Measurements from ENCODE around the gene OMP.
A peak's percentile ranks its signal among the peaks of the same experiment; 100 is the strongest.

GRCh38 chr11:77140231-77140851 is 37.7 kb downstream of the OMP start:
- TF ChIP-seq STAT5B (CRISPR knock-in tag; IDR thresholded peaks at IDR 0.05) (no peak), KLF6 (CRISPR knock-in tag; IDR thresholded peaks at IDR 0.05) (no peak), TAF1 (CRISPR knock-in tag; IDR thresholded peaks at IDR 0.05) (no peak), MXI1 (IDR thresholded peaks at IDR 0.05; ENCODE audit: borderline replicate concordance, low read depth, low read length) (no peak), ZNF143 (CRISPR knock-in tag; IDR thresholded peaks at IDR 0.05) (no peak), HNF4A (CRISPR knock-in tag; IDR thresholded peaks at IDR 0.05) (no peak), ELF4 (CRISPR knock-in tag; IDR thresholded peaks at IDR 0.05; ENCODE audit: borderline replicate concordance) (no peak), SMARCC2 (IDR thresholded peaks at IDR 0.05) (no peak), PRPF4 (IDR thresholded peaks at IDR 0.05; ENCODE audit: low read depth, low read length, poor library complexity, severe bottlenecking) (no peak), SRSF1 (optimal IDR thresholded peaks at IDR 0.05; ENCODE audit: low read depth, low read length) (no peak), ZNF567 (CRISPR knock-in tag; IDR thresholded peaks at IDR 0.05; ENCODE audit: borderline replicate concordance) (no peak)
- TF ChIP-seq, protein P1, sequence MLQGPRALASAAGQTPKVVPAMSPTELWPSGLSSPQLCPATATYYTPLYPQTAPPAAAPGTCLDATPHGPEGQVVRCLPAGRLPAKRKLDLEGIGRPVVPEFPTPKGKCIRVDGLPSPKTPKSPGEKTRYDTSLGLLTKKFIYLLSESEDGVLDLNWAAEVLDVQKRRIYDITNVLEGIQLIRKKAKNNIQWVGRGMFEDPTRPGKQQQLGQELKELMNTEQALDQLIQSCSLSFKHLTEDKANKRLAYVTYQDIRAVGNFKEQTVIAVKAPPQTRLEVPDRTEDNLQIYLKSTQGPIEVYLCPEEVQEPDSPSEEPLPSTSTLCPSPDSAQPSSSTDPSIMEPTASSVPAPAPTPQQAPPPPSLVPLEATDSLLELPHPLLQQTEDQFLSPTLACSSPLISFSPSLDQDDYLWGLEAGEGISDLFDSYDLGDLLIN (CRISPR knock-in tag; IDR thresholded peaks at IDR 0.05; ENCODE audit: borderline replicate concordance): no peak
- TF ChIP-seq, protein P2, sequence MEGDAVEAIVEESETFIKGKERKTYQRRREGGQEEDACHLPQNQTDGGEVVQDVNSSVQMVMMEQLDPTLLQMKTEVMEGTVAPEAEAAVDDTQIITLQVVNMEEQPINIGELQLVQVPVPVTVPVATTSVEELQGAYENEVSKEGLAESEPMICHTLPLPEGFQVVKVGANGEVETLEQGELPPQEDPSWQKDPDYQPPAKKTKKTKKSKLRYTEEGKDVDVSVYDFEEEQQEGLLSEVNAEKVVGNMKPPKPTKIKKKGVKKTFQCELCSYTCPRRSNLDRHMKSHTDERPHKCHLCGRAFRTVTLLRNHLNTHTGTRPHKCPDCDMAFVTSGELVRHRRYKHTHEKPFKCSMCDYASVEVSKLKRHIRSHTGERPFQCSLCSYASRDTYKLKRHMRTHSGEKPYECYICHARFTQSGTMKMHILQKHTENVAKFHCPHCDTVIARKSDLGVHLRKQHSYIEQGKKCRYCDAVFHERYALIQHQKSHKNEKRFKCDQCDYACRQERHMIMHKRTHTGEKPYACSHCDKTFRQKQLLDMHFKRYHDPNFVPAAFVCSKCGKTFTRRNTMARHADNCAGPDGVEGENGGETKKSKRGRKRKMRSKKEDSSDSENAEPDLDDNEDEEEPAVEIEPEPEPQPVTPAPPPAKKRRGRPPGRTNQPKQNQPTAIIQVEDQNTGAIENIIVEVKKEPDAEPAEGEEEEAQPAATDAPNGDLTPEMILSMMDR (CRISPR knock-in tag; IDR thresholded peaks at IDR 0.05): no peak
- TF ChIP-seq, protein P3, sequence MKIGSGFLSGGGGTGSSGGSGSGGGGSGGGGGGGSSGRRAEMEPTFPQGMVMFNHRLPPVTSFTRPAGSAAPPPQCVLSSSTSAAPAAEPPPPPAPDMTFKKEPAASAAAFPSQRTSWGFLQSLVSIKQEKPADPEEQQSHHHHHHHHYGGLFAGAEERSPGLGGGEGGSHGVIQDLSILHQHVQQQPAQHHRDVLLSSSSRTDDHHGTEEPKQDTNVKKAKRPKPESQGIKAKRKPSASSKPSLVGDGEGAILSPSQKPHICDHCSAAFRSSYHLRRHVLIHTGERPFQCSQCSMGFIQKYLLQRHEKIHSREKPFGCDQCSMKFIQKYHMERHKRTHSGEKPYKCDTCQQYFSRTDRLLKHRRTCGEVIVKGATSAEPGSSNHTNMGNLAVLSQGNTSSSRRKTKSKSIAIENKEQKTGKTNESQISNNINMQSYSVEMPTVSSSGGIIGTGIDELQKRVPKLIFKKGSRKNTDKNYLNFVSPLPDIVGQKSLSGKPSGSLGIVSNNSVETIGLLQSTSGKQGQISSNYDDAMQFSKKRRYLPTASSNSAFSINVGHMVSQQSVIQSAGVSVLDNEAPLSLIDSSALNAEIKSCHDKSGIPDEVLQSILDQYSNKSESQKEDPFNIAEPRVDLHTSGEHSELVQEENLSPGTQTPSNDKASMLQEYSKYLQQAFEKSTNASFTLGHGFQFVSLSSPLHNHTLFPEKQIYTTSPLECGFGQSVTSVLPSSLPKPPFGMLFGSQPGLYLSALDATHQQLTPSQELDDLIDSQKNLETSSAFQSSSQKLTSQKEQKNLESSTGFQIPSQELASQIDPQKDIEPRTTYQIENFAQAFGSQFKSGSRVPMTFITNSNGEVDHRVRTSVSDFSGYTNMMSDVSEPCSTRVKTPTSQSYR (CRISPR knock-in tag; IDR thresholded peaks at IDR 0.05; ENCODE audit: borderline replicate concordance): peak; percentile 11; the same call in 1 of the 2 replicates

Measured in HepG2 (cell line).